Heart left ventricle (tissue), 13 donors: ENCODE measurements around the gene IGF2BP1.

Experiments used
- POLR2A ChIP-seq, 2 donors: fragments of 450-650 bp; IDR thresholded peaks; one replicate each; pipeline ENCODE4 v1.6.1; 2017; ENCODE audit warnings: antibody characterized with exemption in 2 of 2, mild to moderate bottlenecking in 2 of 2, moderate library complexity in 2 of 2
- TF ChIP-seq, protein P1 (sequence below), 12 donors: fragments of 200-600 bp; sonication (generic) in 4 of 12; IDR thresholded peaks; one replicate each; pipeline versions ENCODE4 v1.5.0 to v1.8.0; 2018 to 2022; ENCODE audit warnings: antibody characterized with exemption in 12 of 12, mild to moderate bottlenecking in 5 of 12
- donor health status: ischemic (EF 13 %, LVEDD 7.1; RV severe dilation, severe dysfunction).
- donor health status: DM: no; HTN: yes; CAD: no.
- donor health status: DM: no; HTN: no; CAD: no.
- donor health status: ischemic (EF 25% LVEDD 6.9; RV normal size, moderate dysfunction).
- donor health status: ischemic (EF 25% LVEDD 5.7; RV mildly dilated, moderate dysfunction).
- donor health status: ischemic (EF 35%, LVEDD 5.7; RV mildly dilated, moderate dysfunction).
- donor health status: nonischemic (EF 11% LVEDD 7.7; RV severe dilation, severe dysfunction).
- donor health status: DM: yes; HTN: yes; CAD: no.
- donor health status: PGD.
- donor health status: ischemic (EF 29% LVEDD 5.4; RV normal size, mild dysfunction).
- donor health status: nonischemic (EF 23%, LVEDD 6.1; RV moderate dilation, normal function).

DNA sequence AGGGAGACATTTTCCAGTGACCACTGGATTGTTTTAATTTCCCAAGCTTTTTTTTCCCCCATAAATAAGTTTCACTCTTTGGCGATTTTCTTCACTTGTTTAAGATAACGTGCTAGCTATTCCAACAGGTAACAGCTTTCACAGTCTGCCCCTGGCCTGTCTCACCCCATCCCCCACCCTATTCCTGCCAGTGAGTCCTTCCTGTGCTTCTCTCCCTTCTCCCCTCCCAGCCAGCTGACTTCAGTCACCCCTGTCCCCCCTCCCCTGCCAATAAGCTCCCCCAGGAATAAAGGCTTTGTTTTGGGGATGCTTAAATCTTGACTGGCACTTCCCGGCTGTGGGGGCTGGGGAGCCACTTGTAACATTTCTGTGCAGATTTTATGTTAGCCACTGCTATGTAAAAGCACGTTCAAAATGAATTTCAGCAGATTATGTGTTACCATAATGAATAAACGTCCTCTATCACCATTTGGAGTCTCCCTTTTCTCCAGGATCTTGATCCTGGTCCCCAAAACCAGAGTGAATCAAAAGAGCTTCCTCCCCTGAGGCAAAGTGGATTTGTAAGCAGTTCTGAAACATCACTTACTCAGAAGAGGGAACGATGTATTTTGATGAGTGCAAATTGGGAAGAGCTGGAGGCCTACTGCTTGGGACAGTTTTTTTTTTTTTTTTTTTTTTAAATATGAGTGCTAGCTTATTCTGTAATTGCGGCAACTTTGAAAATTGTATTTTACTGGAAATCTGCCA, 58.2 kb downstream of the IGF2BP1 start:
- TF ChIP-seq, protein P1, sequence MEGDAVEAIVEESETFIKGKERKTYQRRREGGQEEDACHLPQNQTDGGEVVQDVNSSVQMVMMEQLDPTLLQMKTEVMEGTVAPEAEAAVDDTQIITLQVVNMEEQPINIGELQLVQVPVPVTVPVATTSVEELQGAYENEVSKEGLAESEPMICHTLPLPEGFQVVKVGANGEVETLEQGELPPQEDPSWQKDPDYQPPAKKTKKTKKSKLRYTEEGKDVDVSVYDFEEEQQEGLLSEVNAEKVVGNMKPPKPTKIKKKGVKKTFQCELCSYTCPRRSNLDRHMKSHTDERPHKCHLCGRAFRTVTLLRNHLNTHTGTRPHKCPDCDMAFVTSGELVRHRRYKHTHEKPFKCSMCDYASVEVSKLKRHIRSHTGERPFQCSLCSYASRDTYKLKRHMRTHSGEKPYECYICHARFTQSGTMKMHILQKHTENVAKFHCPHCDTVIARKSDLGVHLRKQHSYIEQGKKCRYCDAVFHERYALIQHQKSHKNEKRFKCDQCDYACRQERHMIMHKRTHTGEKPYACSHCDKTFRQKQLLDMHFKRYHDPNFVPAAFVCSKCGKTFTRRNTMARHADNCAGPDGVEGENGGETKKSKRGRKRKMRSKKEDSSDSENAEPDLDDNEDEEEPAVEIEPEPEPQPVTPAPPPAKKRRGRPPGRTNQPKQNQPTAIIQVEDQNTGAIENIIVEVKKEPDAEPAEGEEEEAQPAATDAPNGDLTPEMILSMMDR (IDR thresholded peaks at IDR 0.05) = no peak
- no peak for TF ChIP-seq POLR2A (IDR thresholded peaks at IDR 0.05)
